GM21723 (cell line): Measurements from ENCODE around the gene THBS2.

ENCODE experiments used
- ATAC-seq: cut with Tn5 transposase; IDR thresholded peaks from one replicate; pipeline ENCODE4 v1.9.1; 2021; ENCODE audit warnings: mild to moderate bottlenecking, moderate library complexity; ENCODE audit not compliant: unreplicated experiment

The THBS2 gene

GRCh38 chr6:169251371-169251802 lies 2.3 kb downstream of the THBS2 start:
- no peak for ATAC-seq

GRCh38 chr6:169250660-169251059 lies 3.0 kb downstream of the THBS2 start:
- no peak for ATAC-seq

GRCh38 chr6:169249057-169249456 lies 4.6 kb downstream of the THBS2 start:
- ATAC-seq = no peak

DNA sequence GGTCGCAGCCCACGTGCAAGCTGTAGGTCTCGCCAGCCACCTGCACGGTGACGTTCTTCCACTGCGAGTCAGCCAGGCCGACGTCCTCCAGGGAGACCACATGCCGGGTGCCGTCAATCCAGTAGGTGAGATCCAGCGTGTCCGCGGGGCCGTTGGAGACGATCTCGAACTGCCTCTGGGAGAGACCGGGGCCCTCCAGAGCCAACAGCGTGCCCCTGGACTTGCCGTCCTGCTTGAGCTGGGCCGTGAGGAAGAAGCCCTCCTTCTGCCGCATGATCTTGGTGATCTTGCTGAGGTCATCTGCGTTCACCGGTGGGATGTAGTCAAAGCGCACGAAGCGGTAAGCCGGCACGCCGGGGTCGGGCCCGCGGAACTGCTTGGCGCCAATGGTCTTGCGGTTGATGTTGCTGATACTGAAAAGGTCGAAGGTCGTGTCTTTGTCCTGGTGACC lies 5.1 kb downstream of the THBS2 start:
- no peak for ATAC-seq

- no peak for ATAC-seq
Observed at GRCh38 chr6:169247991-169248390, 5.7 kb downstream of the THBS2 start.

DNA sequence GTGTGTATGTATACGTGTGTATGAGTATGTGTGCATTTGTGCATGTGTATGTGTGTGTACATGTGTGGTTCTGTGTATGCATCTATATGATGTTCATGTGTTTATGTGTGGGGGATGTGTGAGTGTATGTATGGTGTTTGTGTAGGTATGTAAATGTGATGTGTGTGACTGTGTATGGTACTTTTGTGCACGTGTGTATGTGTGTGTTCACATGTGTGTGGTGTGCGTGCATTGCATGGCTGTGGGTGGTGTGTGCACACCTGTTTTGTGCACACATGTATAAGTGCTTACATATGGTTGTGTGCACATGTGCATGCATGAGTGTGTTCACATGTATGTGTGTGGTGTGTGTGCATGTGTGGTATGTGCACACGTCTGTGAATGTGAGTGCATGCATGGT lies 6.2 kb downstream of the THBS2 start:
- no peak for ATAC-seq

GRCh38 chr6:169246445-169246844 lies 7.2 kb downstream of the THBS2 start:
- no peak for ATAC-seq

GRCh38 chr6:169244684-169245383 lies 8.8 kb downstream of the THBS2 start:
- ATAC-seq = no peak

GRCh38 chr6:169243661-169244060 lies 10.0 kb downstream of the THBS2 start:
- ATAC-seq = no peak

DNA sequence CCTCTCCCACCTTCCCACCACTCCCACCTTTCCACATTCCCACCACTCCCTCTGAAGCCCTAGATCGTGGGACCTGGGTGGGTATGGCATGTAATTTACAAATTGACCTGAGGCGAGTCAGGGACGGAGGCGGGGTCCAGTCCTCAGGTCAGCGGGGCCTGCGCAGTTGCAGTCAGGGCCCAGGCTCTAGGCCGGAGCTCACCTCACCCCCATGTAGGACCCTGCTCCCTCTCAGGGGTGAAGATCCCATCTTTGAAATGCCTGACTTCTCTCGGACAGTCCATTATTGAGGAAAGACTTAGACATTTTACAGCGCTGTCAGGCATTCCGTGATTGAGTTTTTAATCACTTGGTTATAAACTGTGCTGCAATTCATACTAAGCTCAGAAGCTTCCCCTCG lies 10.5 kb downstream of the THBS2 start:
- no peak for ATAC-seq

DNA sequence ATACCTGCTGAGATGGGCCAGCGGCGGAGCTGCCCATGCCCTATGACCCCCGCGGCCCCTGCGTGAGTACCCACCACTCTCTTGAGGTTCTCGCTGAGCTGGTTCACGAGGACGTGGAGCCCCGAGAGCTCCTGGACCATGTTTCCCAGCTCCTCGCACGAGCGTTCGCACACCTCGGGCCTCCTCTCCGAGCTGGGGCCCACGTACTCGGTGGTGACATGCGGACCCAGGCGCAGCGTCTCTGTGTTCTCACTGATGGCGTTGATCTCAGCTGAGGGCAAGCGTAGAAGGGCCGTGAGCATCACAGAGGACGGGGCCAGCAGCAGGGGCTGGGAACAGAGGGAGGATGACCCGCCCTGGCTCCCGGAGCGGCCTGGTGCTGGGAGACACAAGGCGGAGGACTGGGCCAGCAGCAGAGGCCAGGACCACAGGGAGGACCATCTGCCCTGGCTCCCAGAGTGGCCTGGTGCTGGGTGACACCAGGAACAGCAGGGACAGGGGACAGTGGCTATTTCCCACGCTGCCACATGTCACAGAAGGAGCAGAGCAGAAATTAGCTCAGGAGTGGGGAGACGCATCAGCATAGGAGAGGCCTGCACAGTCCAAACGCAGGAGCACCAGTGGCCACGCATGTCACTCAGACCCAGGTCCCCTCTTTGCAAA lies 11.8 kb downstream of the THBS2 start:
- ATAC-seq = no peak

- no peak for ATAC-seq
Observed at GRCh38 chr6:169240591-169241390, 12.9 kb downstream of the THBS2 start.

- no peak for ATAC-seq
Observed at GRCh38 chr6:169240125-169240524, 13.5 kb downstream of the THBS2 start.

- no peak for ATAC-seq
Observed at GRCh38 chr6:169239181-169239580, 14.5 kb downstream of the THBS2 start.

DNA sequence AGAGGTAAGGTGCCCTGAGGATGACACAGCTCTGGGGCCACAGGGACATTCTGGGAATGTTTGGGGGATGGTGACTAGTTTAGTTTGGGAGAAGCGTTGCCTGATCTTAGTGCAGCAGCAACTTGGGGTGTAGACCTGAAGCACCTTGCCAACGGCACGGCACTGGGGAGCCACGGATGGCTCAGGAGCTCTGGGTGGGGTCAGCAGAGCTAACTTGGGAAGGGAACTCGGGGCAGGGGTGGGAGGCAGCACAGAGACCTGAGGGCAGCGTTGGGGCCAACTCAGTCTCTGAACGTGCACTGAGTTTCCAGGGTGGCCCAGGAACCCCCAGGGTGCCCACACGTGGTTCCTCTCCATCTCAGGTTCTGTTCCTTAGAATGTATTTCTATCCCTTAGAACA lies 14.9 kb downstream of the THBS2 start:
- ATAC-seq = no peak

DNA sequence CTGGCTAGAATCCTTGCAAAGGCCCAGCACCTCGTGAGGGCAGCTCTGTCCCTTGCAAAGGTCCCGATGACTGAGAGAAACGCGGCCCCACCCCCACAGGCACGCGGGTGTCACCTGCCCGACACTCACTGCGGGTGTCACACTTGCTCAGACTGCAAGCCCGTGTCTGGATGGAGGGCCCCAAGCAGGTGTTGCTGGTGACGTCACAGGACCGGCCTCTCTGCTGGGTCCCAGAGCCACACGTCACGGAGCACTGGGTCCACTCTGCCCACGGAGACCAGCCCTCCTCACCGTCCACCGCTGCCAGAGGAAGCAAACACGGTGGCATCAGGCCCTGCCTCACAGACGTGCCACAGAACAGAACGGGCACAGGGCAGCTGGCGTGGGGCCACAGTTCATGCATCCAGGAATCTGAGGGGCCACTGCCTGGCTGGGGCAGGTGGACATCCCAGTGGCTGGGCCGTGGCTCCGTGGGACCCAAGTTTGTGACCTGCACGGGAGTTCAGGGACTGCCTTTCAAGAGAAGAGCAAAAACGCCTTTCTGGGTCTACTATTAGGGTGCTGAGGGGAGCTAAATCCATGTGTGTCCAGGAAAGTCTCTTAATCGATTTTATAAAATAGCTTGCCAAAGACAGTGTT lies 16.0 kb downstream of the THBS2 start:
- no peak for ATAC-seq

DNA sequence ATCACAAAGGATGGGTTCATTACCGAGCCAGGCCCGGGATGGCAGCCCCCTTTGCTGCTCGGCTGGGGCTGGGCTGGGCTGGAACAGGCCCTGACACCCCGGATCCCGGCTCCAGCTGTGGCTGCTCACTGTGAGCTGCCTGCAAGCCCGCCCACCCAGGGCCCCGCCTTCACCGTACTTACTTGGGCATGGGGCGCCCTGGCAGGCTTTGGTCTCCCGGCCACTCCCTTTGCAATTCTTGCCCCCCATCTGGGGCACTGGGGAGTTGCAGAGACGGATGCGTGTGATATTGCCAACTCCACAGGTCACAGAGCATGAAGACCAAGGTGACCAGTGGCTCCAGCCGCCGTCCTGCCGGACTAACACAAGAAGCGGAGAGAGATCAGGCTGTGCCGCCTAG lies 16.7 kb downstream of the THBS2 start:
- no peak for ATAC-seq

GRCh38 chr6:169236545-169236944 lies 17.1 kb downstream of the THBS2 start:
- no peak for ATAC-seq

GRCh38 chr6:169235286-169235685 lies 18.4 kb downstream of the THBS2 start:
- no peak for ATAC-seq

DNA sequence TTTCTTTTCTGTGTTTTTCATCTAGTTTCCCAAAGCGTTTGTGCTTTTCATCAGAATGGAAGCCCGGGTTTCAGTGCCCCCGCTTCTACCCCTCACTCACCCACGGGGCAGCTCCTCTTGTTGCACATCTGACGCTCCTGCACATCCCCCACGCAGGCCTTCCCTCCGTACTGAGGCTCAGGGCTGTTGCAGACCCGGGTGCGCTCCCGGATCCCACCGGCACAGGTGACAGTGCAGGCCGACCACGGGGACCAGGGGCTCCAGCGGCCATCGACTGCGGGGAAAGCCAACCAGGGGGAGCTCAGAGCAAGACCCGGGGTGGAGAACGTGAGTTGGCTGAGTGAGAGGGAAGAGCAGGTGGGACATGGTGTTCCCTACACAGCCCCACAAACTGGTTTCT lies 19.0 kb downstream of the THBS2 start:
- ATAC-seq = no peak

DNA sequence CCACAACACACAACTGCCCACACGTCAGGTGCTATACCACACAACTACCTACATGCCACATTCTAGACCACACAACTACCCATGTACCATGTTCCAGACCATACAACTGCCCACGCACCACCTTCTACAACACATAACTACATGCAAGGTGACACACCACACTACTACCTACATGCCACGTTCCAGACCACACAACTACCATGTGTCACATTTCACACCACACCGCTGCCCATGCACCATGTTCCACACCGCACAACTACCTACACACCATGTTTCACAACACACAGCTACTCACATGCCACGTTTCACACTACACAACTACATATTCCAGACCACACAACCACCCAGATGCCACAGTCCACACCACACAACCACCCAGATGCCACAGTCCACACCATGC lies 19.8 kb downstream of the THBS2 start:
- ATAC-seq = no peak
